Gastroesophageal sphincter (tissue), 3 donors: Measurements from ENCODE around the gene KLHDC7B.

ENCODE experiments used
- EP300 ChIP-seq: sonication (generic); formaldehyde crosslinking; IDR thresholded peaks from one replicate; pipeline ENCODE4 v1.6.1; 2017; ENCODE audit warnings: antibody characterized with exemption, mild to moderate bottlenecking
- POLR2A ChIP-seq, 2 donors: fragments of 450-650 bp; IDR thresholded peaks; one replicate each; pipeline ENCODE4 v1.6.1; 2017; ENCODE audit warnings: antibody characterized with exemption in 2 of 2, mild to moderate bottlenecking in 2 of 2, moderate library complexity in 1 of 2
- TF ChIP-seq, protein P1 (sequence below), 4 experiments: fragments of 200-600 bp in 2 of 4; fragments of 450-650 bp in 2 of 4; sonication (generic) in 1 of 4; IDR thresholded peaks; one replicate each; pipeline ENCODE4 v1.5.1; 2017 to 2019; ENCODE audit warnings: antibody characterized with exemption in 4 of 4, mild to moderate bottlenecking in 2 of 4, moderate library complexity in 2 of 4

DNA sequence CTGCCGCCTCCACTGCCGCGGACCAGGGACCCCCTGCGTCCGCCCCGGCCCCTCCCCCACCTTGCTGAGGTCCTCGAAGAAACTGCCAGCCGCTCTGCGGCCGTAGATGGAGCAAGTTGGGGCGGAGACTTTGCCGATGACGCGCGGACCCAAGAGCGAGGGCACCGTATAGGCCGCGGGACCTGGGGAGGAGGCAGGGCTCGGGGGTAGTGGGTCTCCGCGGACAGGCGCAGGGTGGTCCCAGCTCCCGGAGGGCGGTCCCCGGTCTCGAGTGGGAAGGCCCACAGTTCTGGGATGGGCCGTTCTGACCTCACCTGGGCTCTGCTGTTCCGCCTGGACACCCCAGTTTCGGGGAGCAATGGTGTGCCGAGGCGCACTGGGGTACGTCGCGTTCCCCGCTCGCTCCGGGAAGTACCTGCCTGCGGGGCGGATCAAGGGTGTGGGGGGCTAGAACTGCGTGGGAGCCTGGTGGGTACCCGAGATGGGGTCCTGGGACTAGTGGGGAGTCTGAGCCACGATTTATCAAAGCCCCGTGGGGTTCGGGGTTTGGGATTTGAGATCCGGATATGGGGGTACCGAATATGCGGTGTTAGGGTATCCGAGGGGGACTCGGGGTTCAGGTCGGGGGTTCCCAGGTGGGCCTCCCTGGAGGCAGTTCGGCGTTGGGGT, 14.7 kb upstream of the KLHDC7B start:
- TF ChIP-seq, protein P1, sequence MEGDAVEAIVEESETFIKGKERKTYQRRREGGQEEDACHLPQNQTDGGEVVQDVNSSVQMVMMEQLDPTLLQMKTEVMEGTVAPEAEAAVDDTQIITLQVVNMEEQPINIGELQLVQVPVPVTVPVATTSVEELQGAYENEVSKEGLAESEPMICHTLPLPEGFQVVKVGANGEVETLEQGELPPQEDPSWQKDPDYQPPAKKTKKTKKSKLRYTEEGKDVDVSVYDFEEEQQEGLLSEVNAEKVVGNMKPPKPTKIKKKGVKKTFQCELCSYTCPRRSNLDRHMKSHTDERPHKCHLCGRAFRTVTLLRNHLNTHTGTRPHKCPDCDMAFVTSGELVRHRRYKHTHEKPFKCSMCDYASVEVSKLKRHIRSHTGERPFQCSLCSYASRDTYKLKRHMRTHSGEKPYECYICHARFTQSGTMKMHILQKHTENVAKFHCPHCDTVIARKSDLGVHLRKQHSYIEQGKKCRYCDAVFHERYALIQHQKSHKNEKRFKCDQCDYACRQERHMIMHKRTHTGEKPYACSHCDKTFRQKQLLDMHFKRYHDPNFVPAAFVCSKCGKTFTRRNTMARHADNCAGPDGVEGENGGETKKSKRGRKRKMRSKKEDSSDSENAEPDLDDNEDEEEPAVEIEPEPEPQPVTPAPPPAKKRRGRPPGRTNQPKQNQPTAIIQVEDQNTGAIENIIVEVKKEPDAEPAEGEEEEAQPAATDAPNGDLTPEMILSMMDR (IDR thresholded peaks at IDR 0.05) = no peak
- TF ChIP-seq POLR2A (IDR thresholded peaks at IDR 0.05) (peak; percentile 55 to 61), EP300 (no peak)
